ENCODE data around the gene WDR33.

The WDR33 gene

DNA sequence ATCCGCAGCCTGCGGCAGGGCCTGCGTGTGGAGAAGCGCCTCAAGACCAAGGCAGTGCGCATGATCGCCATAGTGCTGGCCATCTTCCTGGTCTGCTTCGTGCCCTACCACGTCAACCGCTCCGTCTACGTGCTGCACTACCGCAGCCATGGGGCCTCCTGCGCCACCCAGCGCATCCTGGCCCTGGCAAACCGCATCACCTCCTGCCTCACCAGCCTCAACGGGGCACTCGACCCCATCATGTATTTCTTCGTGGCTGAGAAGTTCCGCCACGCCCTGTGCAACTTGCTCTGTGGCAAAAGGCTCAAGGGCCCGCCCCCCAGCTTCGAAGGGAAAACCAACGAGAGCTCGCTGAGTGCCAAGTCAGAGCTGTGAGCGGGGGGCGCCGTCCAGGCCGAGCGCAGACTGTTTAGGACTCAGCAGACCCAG lies 159.6 kb downstream of the WDR33 start:
- peaks cover 11 to 40% of the 10 kb centered on the region in 2 donors for H3K27me3 Mint-ChIP-seq
- H3K36me3 Mint-ChIP-seq (ENCODE audit: insufficient read depth), result peaks cover 2% of the 10 kb centered on the region
- ATAC-seq (replicated peaks) (no peak), DNase-seq (no peak)
- H3K9me3 Mint-ChIP-seq, result no peaks in the 10 kb centered on the region
- H3K27ac Mint-ChIP-seq, result no peak overlapping the region
- peaks cover 7 to 8% of the 10 kb centered on the region in 2 donors for H3K4me1 Mint-ChIP-seq (ENCODE audit: low read depth in 2 of 2)
- H3K4me3 Mint-ChIP-seq, result no peak overlapping the region

All from effector memory CD8-positive, alpha-beta T cell (primary cell).